PC-9 (cell line): Measurements from ENCODE around the gene HHAT. TPM values are rescaled to one million over a fixed set of nuclear protein-coding genes. Genes with fewer than 3 reads are reported as not detected.

ENCODE experiments used
- BruUV-seq: library from RNA; stranded (reverse); fragments of 400-500 nt; replicated peaks from 2 replicates; lab custom pipeline; 2021; lab: Mats Ljungman, UMichigan
- CTCF ChIA-PET: fragments of 300-600 bp; sonication (Branson Sonifier 250); formaldehyde crosslinking; loops from one replicate; lab custom pipeline; 2022; ENCODE audit warnings: antibody characterized with exemption; lab: Charles Lee
- POLR2A ChIA-PET: fragments of 300-600 bp; sonication (Branson Sonifier 250); formaldehyde crosslinking; loops from one replicate; lab custom pipeline; 2022; ENCODE audit warnings: antibody characterized with exemption; ENCODE audit not compliant: unreplicated experiment; lab: Charles Lee
- DNase-seq, 2 experiments: peaks; one replicate each; pipeline versions ENCODE4 v3.0.0 to v3.0.0-alpha.2; 2015 to 2022; ENCODE audit warnings: mixed read lengths in 1 of 2
- H2AFZ ChIP-seq: fragments of 200-600 bp; sonication (generic); 2 replicates; pipeline ENCODE4 v1.8.1; 2017; ENCODE audit warnings: antibody characterized with exemption
- H3F3A ChIP-seq: fragments of 200-600 bp; sonication (generic); 2 replicates; pipeline ENCODE4 v1.8.1; 2017; ENCODE audit warnings: antibody characterized with exemption, mild to moderate bottlenecking, low read depth; ENCODE audit not compliant: insufficient read depth
- H3K27ac ChIP-seq: fragments of 200-600 bp; sonication (generic); 2 replicates; pipeline ENCODE4 v1.6.1; 2016; ENCODE audit warnings: mixed run types
- H3K27me3 ChIP-seq: fragments of 200-600 bp; sonication (generic); 2 replicates; pipeline ENCODE4 v1.6.1; 2016; ENCODE audit warnings: low read depth, mixed run types; ENCODE audit not compliant: insufficient read depth
- H3K36me3 ChIP-seq: fragments of 200-600 bp; sonication (generic); 2 replicates; pipeline ENCODE4 v1.6.1; 2016; ENCODE audit warnings: low read depth, mixed run types
- H3K4me1 ChIP-seq: fragments of 200-600 bp; sonication (generic); replicated peaks from 2 replicates; pipeline ENCODE4 v1.6.1; 2016; ENCODE audit warnings: mixed run types; ENCODE audit not compliant: insufficient read depth
- H3K4me2 ChIP-seq: fragments of 200-600 bp; sonication (generic); 2 replicates; pipeline ENCODE4 v1.6.1; 2017; ENCODE audit warnings: mixed run types
- H3K4me3 ChIP-seq: fragments of 200-600 bp; sonication (generic); 2 replicates; pipeline ENCODE4 v1.6.1; 2016; ENCODE audit warnings: mixed run types
- H3K79me2 ChIP-seq: fragments of 200-600 bp; sonication (generic); 2 replicates; pipeline ENCODE4 v1.6.1; 2017; ENCODE audit warnings: low read depth, mixed run types
- H3K9me2 ChIP-seq: fragments of 200-600 bp; sonication (generic); 2 replicates; pipeline ENCODE4 v1.8.1; 2017; ENCODE audit warnings: mild to moderate bottlenecking; ENCODE audit not compliant: insufficient read depth
- H3K9me3 ChIP-seq: fragments of 200-600 bp; sonication (generic); 2 replicates; pipeline ENCODE4 v1.8.1; 2016; ENCODE audit warnings: low read depth; ENCODE audit not compliant: insufficient read depth
- H4K20me1 ChIP-seq: fragments of 200-600 bp; sonication (generic); 2 replicates; pipeline ENCODE4 v1.8.1; 2017; ENCODE audit not compliant: insufficient read depth
- CTCF ChIP-seq: fragments of 200-600 bp; sonication (generic); conservative IDR thresholded peaks from 2 replicates; pipeline ENCODE4 v1.6.1; 2017; ENCODE audit warnings: mixed run types, antibody characterized with exemption, mild to moderate bottlenecking, moderate library complexity
- EZH2 ChIP-seq: fragments of 200-600 bp; sonication (generic); IDR thresholded peaks from 2 replicates; pipeline ENCODE4 v1.8.0; 2017; ENCODE audit warnings: antibody characterized with exemption, low read depth
- intact Hi-C: fragments of 100-400 bp; cut with micrococcal nuclease; formaldehyde crosslinking; loops from one replicate; pipeline ENCODE4 v1.10.0; 2022; ENCODE audit not compliant: unreplicated experiment
- total RNA-seq: library from RNA; stranded (reverse); gene quantifications from 2 replicates; pipeline ENCODE4 v1.2.3, GENCODE V29; 2021

Gene HHAT
- total RNA-seq, 1 experiment from 2014 or later, result 5.3 TPM

- intact Hi-C loops, result no loop called here
- Histone ChIP-seq H3K4me1 (no peaks in the 10 kb centered on the region), H3K9me3 (no peaks in the 10 kb centered on the region; the same call in 1 of the 2 replicates), H3K4me2 (no peak overlapping the region), H3K27me3 (0 out of 2 replicates have a peak, but pooled peaks cover 5% of the 10 kb centered on the region), H3K27ac (no peak overlapping the region), H3K4me3 (no peak overlapping the region), H4K20me1 (no peaks in the 10 kb centered on the region), H3K36me3 (no peaks in the 10 kb centered on the region), H3K9me2 (no peaks in the 10 kb centered on the region), H2AFZ (no peak overlapping the region), H3K79me2 (no peaks in the 10 kb centered on the region), H3F3A (no peaks in the 10 kb centered on the region)
- TF ChIP-seq CTCF (no peak), EZH2 (no peak)
- CTCF ChIA-PET, result no interaction called here
- DNase-seq, result no peak
- no TSS peak for BruUV-seq
- POLR2A ChIA-PET, result no interaction called here
Observed at GRCh38 chr1:210662291-210663050, 333.8 kb downstream of the HHAT start.

GRCh38 chr1:210663730-210664573 lies 335.2 kb downstream of the HHAT start:
- H3K4me1 ChIP-seq, result no peaks in the 10 kb centered on the region
- TF ChIP-seq CTCF (no peak), EZH2 (no peak)
- H3K27ac ChIP-seq, result no peak overlapping the region
- H3K4me3 ChIP-seq, result no peak overlapping the region
- 0 out of 2 replicates have a peak, but pooled peaks cover 5% of the 10 kb centered on the region for H3K27me3 ChIP-seq
- ChIA-PET CTCF (no interaction called here), POLR2A (no interaction called here)
- no TSS peak for BruUV-seq
- intact Hi-C loops, result no loop called here
- no peaks in the 10 kb centered on the region for H3K79me2 ChIP-seq
- H4K20me1 ChIP-seq, result no peaks in the 10 kb centered on the region
- H3K4me2 ChIP-seq, result no peak overlapping the region
- H3K9me3 ChIP-seq, result no peaks in the 10 kb centered on the region; the same call in 1 of the 2 replicates
- H3K9me2 ChIP-seq, result no peaks in the 10 kb centered on the region; the same call in 1 of the 2 replicates
- no peak for DNase-seq
- no peaks in the 10 kb centered on the region for H3K36me3 ChIP-seq
- H2AFZ ChIP-seq, result no peak overlapping the region
- H3F3A ChIP-seq, result no peaks in the 10 kb centered on the region

GRCh38 chr1:210669951-210670350 lies 341.2 kb downstream of the HHAT start:
- Histone ChIP-seq H3K4me3 (no peak overlapping the region), H4K20me1 (no peaks in the 10 kb centered on the region), H3F3A (no peaks in the 10 kb centered on the region), H2AFZ (no peak overlapping the region), H3K27ac (no peak overlapping the region), H3K9me2 (no peaks in the 10 kb centered on the region; the same call in 1 of the 2 replicates), H3K79me2 (no peaks in the 10 kb centered on the region), H3K27me3 (no peaks in the 10 kb centered on the region), H3K4me1 (no peaks in the 10 kb centered on the region), H3K36me3 (no peaks in the 10 kb centered on the region), H3K9me3 (no peaks in the 10 kb centered on the region), H3K4me2 (no peak overlapping the region)
- no TSS peak for BruUV-seq
- POLR2A ChIA-PET, result no interaction called here
- intact Hi-C loops, result no loop called here
- TF ChIP-seq CTCF (no peak), EZH2 (no peak)
- no peak for DNase-seq
- CTCF ChIA-PET, result no interaction called here
